Activated gamma-delta T cell treated with anti-CD3 and anti-CD28 coated beads, Interleukin-2, amount 50 U/mL, for 16 hours (primary cell): ENCODE data around the gene NELFB.

ENCODE experiments used
- DNase-seq: peaks from one replicate; pipeline ENCODE4 v3.0.0-alpha.2; 2020; ENCODE audit warnings: low read depth

Gene NELFB

GRCh38 chr9:137314561-137315560 lies 59.7 kb downstream of the NELFB start:
- no peak for DNase-seq

- no peak for DNase-seq
Measured at GRCh38 chr9:137315581-137316011, 60.5 kb downstream of the NELFB start.

DNA sequence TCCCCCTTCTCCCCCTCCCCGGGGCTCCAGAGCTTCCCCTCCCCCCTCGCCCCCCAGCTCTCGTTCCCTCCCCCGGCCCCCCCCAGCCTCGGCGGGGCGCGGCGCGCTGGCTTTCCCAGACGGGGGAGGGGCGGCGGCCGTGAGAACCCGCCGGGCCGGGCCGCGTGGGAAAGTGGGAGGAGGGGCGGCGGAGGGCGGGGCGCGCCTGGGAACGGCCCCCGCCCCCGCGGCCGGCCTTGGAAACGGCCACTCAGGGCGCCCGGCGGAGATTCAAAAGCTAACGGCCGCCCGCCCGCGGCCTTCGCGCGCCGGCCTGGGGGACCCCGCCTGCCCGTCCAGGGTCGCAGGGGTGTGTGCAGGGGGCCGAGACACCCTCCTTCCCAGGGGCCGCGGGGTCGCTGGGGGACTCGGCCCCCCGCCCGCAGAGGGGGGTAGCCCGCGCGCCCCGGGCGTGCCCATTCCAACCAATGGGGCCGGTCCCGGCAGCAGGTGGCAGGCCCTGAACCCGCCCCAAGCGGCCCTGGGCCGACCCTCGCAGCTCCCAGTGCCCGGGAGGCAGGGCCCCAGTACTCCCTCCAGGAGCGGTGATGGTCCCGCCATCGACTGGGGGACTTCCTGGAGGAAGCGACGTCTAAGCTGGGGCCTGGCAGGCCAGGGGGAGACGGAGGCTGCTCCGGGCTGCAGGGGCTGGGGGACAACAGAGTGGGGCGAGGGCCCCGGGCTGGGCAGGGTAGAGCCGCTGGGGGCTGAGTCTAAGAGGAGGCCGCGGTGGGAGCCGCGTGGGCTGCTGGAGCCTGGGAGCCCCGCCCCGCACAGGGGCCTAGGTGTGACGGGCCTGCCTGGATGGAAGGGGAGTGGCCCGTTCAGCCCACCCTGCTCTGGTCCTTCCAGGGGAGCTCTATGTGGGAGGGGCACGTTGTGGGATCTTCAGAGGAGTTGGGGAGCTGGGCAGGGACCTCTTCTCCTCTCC lies 61.2 kb downstream of the NELFB start:
- no peak for DNase-seq

DNA sequence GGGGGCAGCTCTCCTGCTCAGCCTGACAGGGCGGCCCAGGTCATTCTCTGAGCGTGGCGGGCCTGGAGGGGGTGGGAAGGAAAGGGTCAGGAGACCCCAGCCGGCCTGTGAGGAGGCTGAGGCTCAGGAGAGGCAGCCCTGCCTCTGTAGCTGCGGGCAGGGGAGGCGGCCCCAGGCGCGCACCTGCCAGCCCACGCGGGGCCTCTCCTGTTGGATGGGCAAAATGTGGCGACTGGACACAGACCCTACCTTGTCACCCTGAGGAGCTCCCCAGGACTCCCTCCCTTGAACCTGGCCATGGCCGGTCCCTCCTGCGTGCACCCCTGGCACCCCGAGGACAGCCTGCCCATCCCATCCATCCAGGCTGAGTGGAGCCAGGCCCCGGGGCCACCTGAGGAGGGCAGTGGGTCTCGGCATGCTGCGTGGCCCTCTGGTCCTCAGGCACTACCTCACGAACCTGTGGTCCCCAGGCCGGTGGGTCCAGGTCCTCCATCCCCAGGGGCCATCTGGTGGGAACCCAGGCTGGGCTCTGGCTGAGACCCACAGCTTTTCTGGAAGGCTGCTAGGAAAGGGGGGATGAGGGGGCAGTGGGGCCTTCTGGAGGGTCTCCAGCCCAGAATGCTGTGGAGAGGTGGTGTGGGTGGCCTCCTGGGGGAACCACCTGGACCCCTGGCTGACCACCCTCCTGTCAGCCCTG lies 62.0 kb downstream of the NELFB start:
- DNase-seq = no peak

DNA sequence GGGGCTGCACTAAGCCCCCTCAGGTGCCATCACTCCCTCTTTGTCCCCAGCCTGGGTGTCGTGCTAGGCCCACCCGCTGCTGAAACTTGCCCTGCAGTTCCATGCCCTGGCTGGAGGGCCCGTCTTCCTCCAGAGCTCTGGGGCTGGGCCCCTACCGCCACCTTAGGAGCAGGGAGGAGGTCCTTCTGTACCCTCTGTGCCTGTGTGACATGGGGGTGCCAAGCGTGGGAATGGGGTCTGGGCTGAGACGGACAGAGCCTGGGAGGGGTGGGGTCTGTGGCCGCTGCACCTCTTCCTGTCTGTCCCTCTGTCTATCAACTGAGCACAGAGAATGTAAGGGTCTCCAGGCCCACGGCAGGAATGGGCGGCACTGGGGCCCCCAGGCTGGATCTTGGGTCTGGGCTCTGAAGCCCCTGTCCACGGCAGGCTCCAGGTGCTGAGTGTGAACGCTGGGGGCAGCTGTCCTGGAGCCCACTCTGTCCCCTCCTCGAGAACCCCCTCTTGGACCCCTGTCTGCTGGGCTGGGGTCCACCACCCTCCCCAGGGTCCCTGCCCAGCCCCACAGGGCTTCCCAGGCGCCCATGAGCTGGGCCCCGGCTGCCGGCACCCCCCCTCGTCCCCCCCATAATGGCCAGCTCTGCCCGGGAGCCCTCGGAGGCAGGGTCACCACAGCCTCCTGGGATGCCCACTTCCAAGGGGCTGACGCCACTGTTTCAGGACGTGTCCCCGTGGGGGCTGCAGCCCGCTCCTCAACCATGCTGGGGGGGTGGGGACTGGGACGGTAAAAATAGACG lies 62.8 kb downstream of the NELFB start:
- DNase-seq = no peak

GRCh38 chr9:137318602-137319001 lies 63.5 kb downstream of the NELFB start:
- DNase-seq = no peak

GRCh38 chr9:137319011-137319738 lies 64.0 kb downstream of the NELFB start:
- DNase-seq = no peak

DNA sequence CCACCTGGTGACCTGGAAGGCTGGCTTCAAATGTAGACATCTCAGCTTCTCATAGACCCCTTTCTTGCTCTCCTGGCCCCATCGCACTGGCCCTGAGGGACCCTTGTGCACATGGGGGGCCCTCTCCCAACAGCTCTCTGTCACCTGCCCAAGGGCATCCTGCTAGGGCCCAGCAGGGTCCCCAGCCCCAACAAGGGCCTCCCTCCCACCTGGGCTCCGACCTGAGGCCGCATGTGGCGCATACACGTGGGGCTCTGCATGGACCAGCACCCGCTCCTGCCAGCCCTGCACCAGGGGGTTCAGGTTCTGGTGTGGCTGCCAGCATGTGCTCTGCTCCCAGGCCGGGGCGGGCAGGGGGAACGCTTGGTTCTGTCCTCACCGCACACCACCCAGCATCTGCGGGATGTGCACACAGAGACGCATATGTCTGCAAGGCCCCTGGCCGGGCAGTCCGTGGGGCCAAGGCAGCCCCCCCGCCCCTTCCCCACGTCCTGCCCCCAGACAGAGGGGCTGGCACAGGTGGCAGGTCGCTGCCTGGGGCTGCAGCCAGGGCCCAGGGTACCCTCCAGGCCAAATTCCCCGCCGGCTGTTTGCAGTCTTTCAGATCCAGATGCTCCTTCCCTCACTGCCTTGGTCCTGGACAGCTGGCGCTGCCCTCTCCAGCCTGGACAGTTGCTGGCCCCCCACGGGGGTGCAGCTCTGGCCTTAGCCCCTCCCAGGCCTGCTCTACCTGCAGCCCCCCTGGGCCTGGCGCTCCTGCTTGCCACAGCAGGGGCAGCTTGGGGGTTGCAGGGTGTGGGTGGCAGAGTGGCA lies 64.8 kb downstream of the NELFB start:
- no peak for DNase-seq

DNA sequence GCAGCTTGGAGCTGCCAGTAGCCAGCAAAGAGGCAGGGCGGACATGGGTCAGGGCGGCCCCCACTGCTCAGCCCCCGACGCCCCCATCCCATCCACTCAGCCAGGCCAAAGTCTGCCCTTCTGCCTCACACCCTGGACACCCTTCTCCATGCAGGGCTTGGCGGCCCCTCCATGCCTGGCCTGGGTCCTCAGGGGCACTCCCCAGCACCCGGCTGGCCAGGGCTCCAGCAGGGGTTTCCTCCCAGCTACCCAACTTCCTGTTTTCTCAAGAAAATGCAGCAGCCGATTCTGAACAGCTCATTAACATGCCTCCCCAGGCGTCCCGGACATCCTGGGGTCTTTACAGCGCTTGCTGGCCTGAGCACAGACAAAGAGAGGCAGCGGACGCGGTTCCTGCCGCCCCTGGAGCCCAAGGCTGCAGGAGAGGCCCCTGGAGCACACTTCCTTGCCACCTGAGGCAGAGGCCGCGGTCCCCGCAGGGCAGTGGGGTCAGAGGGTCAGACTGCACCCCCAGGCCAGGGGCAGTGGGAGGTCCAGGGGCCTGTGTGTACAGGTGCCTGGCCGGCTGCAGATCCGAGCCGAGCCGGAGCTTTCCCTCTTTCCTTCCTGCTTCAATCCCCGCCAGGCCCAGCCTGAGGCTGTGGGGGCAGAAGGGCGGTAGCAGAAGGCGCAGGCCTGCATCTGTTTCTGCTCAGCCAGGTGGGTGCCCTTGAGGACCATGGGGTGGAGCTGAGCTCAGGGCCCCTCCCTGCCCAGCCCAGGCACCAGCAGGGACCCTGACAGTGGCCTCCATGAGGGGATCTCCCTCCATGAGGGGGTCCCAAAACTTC lies 65.6 kb downstream of the NELFB start:
- DNase-seq = no peak

DNA sequence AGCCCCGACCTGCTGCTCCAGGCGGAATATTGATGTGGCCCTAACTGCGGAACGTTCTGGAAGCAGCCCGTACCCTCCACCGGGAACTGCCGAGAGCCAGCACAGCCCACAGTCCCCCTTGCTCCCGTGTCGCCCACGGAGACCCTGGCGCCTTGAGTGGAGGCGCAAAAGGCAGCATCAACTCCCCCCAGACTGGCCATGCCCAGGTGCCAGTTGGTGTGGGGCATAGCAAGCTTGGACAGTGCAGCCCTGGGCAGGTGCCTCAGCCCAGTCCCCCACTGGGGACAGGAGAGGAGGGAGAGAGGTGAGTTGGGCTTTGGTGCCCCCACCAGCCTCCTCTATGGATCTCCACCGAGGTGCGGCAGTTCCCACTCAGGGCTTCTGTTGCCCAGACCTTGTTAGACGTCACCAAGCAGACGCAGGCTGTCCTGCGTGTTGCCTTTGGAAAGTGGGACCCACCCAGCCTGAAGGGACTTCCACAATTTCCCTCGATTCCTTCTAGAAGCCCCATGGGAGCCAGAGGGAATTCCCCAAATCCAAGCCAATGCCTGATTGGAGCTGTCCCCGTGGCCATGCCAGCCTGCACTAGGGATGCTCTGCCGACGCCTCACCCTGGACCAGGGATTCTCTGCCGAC lies 66.7 kb downstream of the NELFB start:
- DNase-seq = no peak
